ENCODE data around the gene ZNF562. TPM values are rescaled to one million over a fixed set of nuclear protein-coding genes. Genes with fewer than 3 reads are reported as not detected.

ZNF562 gene
- 10 to 100 TPM; 19.5 to 40.4 (median 23.4) TPM for total RNA-seq

DNA sequence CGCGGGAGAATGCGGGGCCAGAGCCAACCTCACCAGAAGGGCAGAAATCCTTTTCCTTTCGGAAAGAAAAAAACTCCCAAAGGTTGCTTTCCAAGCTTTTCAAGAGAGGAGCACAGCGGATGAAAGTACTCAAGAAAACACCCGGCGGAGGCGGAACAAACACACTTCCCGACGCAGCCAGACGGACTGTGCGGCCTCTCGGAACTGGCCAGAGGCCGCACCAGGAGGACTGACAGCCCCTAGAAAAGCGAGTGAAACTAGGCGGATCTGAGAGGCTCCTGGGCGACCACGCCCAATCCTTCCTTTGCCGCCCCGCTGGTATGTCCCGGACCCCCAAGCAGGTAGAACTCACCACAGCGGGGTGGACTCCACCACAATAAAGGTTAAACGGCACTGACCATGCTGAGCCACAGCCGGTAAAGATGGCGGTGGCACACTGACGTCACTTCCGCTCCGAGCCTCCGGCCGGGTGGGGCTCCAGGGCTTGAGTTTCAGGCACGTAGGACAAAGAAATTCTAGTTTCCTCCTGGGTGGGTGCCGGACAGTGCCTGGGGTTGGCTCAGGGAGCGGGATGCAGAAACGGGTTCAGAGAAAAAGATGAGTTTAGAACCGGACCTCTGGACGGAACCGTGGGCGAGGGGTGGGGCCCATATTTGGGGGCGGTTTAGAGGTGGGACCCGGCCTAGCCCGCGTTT is at the start of gene ZNF562:
Gene ZNF562, minus strand, starts transcription at position 438 of the 695 bp plus-strand sequence. CDS start 14,356 bp downstream, outside the sequence.
- ATAC-seq (ENCODE audit: low FRiP score) (peak; percentile 91), DNase-seq (ENCODE audit: low spot score) (peak; percentile 64)
- TF ChIP-seq, protein P1, sequence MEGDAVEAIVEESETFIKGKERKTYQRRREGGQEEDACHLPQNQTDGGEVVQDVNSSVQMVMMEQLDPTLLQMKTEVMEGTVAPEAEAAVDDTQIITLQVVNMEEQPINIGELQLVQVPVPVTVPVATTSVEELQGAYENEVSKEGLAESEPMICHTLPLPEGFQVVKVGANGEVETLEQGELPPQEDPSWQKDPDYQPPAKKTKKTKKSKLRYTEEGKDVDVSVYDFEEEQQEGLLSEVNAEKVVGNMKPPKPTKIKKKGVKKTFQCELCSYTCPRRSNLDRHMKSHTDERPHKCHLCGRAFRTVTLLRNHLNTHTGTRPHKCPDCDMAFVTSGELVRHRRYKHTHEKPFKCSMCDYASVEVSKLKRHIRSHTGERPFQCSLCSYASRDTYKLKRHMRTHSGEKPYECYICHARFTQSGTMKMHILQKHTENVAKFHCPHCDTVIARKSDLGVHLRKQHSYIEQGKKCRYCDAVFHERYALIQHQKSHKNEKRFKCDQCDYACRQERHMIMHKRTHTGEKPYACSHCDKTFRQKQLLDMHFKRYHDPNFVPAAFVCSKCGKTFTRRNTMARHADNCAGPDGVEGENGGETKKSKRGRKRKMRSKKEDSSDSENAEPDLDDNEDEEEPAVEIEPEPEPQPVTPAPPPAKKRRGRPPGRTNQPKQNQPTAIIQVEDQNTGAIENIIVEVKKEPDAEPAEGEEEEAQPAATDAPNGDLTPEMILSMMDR (IDR thresholded peaks at IDR 0.05): no peak

DNA sequence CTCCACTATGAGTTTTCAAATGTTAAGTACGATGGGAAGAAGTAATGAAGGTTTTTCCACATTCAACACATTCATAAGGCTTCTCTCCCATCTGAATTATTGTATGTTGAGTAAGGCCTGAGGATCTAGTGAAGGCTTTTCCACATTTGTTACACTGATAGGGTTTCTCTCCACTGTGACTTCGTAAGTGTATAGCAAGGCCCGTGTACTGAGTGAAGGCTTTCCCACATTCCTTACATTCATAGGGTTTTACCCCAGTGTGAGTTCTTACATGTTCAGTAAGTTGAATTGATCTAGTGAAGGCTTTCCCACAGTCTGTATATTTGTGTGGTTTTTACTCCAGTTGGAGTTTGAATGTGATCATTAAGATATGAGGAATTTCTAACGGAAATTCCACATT is 49.3 kb upstream of the ZNF562 start:
- ATAC-seq (ENCODE audit: low FRiP score) (no peak), DNase-seq (ENCODE audit: low spot score) (no peak)
- TF ChIP-seq, protein P1 (IDR thresholded peaks at IDR 0.05): no peak

DNA sequence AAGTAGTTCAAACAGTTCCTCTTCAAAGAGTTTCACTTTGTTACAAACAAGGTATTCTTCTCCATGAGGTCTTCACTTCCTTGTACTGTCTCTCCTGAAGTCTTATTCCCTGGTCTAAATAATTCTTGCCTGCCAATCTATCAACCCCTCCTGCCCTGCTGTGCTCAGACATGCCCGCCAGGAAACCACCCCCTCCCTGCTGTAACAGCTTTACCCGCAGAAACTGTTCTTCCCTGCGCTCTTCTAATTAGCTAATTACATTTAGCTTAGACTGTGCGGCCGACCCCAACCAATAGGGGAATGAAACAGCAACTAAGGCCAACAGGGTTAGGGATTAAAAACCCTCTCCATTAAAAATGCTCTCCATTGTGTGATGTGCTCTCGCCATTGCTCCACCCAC is 47.0 kb upstream of the ZNF562 start:
- no peak for ATAC-seq (ENCODE audit: low FRiP score)

DNA sequence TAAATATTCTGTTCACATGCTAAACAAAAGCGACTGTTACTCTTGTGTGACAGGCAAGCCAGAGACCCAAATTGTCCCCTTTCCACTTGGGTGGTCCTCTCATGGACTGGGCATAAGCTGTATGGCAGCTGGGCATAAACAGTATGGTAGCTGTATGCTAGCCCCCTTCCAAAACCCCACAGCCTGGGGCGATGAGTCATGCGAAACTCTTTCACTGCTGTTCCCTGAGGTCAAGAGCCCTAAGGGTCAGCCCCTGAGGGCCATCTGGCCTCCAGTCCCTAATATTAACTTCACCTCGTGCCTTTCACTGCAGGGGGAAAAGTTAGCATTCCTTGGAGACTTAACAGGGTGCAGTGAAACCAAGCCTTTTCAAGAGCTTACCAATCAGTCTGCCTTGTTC is 45.6 kb upstream of the ZNF562 start:
- TF ChIP-seq, protein P1 (IDR thresholded peaks at IDR 0.05): no peak
- DNase-seq (ENCODE audit: low spot score) (no peak), ATAC-seq (ENCODE audit: low FRiP score) (no peak)

More for the DNA sequence above, 47.0 kb upstream of the ZNF562 start:
- TF ChIP-seq, protein P1 (IDR thresholded peaks at IDR 0.05): no peak
- DNase-seq (ENCODE audit: low spot score): no peak

DNA sequence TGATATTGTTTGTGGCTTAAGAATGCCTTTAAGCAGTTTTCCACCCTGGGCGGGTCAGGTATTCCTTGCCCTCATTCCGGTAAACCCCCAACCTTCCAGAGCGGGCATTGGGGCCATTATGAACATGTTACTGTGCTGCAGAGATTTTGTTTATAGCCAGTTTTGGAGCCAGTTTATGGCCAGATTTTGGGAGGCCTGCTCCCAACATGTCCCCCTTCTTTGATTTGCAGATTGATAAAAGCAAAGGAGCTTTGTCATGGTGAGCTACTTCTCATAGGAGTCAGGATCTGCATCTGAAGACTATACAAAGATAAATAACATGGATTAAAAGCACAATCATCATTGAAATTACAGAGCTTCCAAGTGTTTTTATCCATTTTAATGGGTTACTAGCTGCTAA is 36.9 kb upstream of the ZNF562 start:
- ATAC-seq (ENCODE audit: low FRiP score): no peak
- TF ChIP-seq, protein P1 (IDR thresholded peaks at IDR 0.05): no peak

DNA sequence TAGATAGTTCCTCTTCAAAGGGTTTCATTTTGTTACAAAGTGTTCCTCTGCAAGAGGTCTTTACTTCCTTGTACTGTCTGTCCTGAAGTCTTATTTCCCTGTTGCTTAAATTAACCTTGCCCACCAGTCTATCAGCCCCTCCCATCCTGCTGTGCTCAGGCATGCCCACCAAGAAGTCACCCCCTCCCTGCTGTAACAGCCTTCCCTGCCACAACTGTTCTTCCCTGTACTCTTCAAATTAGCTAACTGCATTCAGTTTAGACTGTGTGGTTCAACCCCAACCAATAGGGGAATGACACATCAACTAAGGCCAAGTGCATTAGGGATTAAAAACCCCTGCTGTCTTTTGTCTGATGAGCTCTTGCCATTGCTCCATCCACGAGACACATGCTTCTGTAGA is 34.4 kb upstream of the ZNF562 start:
- DNase-seq (ENCODE audit: low spot score): no peak
- TF ChIP-seq, protein P1 (IDR thresholded peaks at IDR 0.05): no peak
- no peak for ATAC-seq (ENCODE audit: low FRiP score)

More for the DNA sequence above, 36.9 kb upstream of the ZNF562 start:
- no peak for DNase-seq (ENCODE audit: low spot score)

DNA sequence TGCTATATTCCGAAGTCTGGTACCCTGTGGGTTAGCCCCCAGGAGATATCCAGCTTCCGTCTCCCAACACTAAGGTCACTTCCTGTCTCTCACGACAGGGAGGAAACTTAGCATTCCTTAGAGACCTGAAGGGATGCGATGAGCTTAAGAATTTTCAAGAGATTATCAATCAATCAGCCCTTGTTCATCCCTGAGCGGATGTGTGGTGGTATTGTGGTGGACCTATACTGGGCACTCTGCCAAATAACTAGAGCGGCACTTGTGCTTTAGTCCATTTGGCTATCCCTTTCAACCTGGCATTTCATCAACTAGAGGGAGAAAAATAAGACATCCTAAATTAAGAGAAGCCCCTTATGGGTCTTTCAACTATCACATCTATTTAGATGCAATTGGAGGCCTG is 30.9 kb upstream of the ZNF562 start:
- DNase-seq (ENCODE audit: low spot score): no peak
- TF ChIP-seq, protein P1 (IDR thresholded peaks at IDR 0.05): no peak
- no peak for ATAC-seq (ENCODE audit: low FRiP score)
